GM19438 (cell line): ENCODE results near the gene SPAG6.

ENCODE experiments used
- ATAC-seq: cut with Tn5 transposase; IDR thresholded peaks from one replicate; pipeline ENCODE4 v1.9.1; 2021; ENCODE audit warnings: low read depth; ENCODE audit not compliant: unreplicated experiment

Gene SPAG6

DNA sequence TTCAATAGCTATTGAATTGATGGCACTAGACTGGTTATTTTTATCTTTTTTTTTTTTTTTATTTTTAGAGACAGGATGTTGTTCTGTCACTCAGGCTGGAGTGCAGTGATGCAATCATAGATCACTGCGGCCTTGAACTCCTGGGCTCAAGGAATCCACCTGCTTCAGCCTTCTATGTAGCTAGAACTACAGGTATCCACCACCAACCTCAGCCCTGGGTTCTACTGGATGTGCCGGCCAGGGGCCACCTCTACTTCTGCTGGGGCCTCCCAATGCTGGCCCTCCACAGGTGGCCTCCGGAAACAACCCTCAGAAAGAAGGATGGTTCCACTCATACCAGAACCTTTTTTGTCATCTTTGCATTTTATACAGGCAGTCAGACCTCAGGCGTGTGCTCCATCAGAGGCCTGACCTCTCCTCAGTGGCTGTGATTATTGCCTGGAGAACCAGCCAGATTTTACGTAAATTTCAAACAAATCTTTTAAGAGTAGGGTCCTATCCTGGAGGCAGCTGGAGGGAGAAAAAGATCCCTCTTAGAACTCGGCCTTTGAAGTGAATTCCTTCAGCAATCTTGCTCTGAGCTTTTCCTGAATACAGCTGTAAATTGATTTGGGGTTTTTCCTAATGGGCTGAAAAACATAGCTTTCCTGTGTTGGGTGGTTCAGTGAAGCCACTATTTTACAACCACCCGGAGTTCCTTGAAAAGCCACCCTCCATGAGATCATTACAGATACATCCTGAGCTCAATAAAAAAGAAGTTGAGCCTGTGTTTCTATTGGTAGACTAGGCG, 110.0 kb downstream of the SPAG6 start:
- ATAC-seq: no peak

DNA sequence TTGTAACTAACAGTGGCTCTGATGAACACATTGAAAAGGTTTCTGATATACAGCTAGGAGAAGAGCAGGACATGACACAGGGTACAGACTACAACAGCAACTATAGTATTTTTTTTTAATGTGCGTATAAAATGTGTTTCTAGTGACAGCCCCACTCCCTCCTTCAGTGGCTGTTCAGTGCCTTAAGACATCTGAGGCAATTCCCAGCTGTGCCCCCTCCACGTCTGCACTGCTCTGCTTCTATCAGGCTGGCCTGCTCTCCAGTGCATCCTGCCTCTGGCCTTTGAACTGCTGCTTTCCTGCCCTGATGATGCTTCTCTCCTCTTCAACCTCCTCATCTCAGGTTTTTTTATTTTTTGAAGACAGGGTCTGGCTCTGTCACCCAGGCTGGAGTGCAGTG, 111.2 kb downstream of the SPAG6 start:
- ATAC-seq: no peak

DNA sequence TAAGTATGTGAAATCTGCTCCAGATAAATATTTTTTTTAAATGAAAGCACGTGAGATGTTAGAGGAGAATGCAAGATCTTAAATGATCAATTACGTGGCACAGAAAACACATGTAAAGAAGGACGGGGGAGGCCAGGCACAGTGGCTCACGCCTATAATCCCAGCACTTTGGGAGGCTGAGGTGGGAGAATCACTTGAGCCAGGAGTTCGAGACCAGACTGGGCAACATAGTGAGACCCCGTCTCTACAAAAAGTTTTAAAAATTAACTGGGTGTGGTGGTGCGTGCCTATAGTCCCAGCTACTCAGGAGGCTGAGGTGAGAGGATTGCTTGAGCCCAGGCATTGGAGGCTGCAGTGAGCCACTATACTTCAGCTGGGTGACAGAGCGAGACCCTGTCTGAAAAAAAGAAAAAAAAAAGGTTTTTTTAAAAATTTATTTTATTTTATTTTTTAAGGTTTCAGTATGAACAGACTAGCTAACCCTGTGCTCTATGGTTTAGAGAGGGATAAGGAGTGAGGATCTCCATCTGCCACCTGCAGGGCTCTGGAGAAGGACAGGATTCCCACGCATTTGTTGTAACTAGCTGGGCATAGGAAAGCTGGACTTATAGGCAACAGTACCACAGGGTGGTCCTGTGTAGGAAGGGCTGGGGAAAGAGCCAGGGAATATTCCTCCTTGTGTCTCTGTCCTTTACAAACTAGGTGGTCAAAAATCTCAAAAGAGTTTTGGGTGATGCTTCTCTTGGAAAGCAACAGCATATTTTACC, 113.2 kb downstream of the SPAG6 start:
- ATAC-seq: no peak

DNA sequence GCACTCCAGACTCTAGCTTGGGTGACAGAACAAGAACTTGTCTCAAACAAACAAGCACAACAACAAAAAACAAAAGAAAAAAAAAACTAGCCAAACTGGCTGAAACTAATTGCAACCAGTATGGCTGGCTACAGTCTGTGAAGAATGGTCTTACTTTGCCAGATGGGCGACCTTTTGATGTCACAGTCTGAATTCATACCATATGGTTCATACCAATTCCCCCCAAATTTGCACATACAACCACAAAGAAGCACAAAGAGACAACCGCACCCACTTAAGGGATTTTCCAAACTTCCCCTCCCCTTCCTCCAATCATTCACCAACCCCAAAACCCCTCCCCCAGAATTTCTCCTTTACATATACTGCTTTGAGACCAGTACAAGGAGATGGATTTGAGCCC, 114.2 kb downstream of the SPAG6 start:
- no peak for ATAC-seq

DNA sequence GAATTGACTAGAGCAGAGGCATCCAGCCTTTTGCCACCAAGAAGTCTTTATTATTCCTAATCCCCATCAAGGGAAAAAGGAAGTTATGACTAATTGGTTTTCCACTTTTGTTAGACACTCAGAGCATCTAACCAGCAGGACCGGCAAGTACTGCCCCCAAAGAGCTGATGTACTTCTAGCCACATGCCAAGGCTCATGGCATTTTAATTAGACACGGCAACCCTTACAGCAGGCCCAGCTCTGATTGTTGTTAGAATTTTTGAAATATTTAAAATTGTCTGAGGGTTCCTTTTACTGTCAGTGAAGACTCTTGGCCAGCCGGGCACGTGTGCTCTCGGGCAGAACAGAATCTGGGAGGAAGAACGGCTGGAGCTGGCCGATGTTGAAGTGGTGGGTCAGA, 114.8 kb downstream of the SPAG6 start:
- ATAC-seq: no peak

DNA sequence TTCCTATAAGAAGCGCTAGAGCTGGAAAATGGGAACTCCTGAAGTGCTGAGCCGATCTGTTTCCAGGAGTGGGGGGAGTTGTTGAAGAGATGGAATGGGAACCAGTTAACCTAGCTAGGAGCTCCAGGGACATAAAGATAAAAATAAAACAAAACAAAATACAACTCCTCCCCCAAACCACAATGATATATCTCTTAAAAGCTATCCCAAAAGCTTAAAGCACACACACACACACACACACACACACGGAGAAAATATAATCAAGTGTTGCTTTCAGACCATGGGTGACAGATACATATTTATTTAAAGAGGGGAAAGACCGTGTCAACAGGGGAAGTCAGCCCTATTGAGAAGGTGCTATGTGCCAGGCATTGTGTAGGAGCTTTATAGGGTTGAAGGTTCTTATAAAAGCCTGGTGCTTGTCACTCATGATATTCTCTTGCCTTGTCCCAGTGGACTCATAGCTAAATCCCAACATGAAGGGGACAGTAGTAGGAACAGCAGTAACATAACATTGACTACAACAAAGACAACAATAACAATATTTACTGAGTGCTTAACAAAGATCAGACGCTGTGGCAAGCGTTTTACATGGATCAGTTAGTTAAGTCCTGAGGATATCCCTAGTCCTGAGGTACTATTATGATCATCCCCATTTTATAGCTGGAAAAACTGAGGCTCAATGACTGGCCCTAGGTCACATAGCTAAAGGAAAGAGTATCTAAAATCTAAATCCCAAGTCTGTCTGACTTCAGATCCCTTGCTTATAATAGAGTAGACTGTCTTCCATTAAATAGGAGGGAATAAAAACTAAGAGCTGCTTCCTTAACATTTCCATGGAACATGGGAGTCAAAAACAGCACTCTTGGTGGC, 115.5 kb downstream of the SPAG6 start:
- ATAC-seq: no peak

DNA sequence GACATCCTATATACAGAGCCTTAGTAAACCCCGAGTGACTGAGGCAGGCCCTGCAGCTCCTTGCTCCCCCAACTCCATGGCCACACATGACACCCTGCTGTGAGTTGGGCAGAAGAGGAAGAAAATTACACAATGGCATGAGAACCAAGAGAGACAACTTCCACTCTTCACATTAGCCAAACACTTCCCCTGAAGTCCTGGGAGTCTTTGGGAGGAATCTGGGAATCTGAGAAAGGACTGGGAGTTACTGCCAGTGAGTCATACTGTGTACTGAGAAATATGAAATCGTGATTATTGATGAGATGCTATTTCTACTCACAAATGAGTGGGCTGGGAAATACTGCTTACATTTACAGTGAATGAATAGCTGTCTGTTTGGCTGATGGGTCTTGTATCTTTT, 116.6 kb downstream of the SPAG6 start:
- ATAC-seq: no peak

DNA sequence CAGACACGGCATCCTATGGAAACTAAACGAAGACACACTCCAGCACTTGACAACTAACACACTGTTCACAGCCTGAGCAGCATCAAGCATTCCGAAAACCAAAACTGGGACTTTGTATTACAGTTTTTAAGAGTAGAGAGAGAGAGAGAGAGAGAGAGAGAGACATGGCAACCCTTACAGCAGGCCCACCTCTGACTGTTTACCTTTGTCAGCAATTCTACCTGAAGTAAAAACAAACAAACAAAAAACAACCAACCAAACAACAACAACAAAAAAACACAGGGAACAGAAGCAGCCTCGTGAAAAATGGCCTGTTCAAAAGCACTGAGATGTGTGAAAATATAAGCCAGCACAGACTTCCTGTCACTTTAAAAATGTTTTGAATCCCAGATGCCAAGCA, 118.0 kb downstream of the SPAG6 start:
- ATAC-seq: no peak

DNA sequence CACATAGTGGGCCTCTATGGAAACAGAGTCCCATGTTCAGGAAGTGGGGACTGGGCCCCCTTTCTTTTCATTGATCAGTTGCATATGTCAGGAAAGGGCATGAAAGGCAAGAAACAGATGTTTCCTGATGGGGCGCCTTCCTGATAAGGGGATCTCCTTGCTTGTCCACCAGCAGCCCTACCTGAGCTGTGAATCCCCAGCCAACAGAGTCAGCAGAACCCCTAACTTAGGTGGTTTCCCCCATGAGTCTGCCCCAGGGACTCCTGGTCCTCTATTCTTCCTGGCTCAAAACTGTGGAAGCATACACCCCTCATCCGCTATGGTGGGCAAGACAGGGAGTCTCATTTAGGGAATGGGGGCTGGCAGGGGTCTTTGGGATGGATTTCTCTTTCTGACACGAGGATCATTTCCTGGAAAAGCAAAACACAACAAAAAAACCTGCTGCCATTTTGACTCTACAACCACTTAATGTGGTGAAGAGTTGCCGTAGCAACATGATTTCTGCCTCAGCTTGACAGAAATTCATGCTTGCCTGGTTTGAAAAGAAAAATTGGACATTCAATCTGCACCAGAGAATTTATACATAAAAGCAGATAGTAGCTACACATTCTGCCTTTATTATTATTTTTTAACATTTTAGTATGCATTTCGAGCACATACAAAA, 119.8 kb downstream of the SPAG6 start:
- ATAC-seq: no peak

DNA sequence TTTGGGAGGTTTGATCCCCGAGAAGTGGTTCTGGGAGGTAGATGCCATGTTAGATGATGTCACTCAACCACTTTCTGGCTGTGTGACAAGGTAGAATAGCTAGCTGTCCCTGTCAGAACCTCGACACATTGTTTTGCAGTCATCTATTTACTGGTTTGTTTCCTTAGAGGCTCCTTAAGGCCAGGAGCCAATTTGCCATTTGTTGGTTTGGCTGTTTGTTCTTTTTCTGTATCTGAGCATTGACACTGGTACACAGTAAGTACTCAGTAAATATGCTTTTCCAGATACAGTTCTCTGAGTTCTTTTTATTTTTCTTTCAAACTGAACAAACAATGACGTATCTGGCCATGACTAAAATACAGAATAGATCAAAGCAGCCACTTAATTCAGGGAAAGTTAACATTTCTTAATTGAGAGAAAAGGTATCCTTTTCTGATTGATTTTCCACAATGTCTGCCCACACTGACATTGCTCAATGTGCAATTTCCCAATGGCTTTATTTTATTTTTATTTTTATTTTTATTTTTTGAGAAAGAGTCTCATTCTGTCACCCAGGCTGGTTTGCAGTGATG, 121.6 kb downstream of the SPAG6 start:
- no peak for ATAC-seq
